G401 (cell line): ENCODE measurements around the gene PHF24. TPM values are rescaled to one million over a fixed set of nuclear protein-coding genes. Genes with fewer than 3 reads are reported as not detected.
"Not testable (repeated sequence)": the region's sequence is repeated elsewhere in the genome, so short reads cannot be mapped to it uniquely, and the experiment has no call there.

Experiments used
- DNase-seq: peaks from one replicate; pipeline ENCODE4 v3.0.0-alpha.2; 2015; ENCODE audit warnings: low spot score
- in situ Hi-C: cut with HindIII; loops from 2 replicates; pipeline ENCODE4 v1.10.0; 2016; ENCODE audit warnings: low sequenced_read_pairs, mixed read lengths
- total RNA-seq: library from RNA; depleted of rRNA; stranded (reverse); fragments of >200 nt; shearing (Covaris generic); gene quantifications from 2 replicates; pipeline ENCODE4 v1.2.3, GENCODE V29; 2014; rRNA removed

The PHF24 gene
- not detected in 2 replicates for total RNA-seq

- DNase-seq, result peak; percentile 49
These were observed at the start of gene PHF24 for GRCh38 chr9:34957492-34958410. Gene PHF24 (plus strand): TSS chr9:34958285. CDS start chr9:34971299, 13,014 bp downstream.

GRCh38 chr9:34927061-34927460 lies 31.0 kb upstream of the PHF24 start:
- in situ Hi-C loops, result no loop called here
- DNase-seq, result peak; percentile 4

More at GRCh38 chr9:34957492-34958410, at the start of gene PHF24:
- in situ Hi-C loops, result no loop called here

DNA sequence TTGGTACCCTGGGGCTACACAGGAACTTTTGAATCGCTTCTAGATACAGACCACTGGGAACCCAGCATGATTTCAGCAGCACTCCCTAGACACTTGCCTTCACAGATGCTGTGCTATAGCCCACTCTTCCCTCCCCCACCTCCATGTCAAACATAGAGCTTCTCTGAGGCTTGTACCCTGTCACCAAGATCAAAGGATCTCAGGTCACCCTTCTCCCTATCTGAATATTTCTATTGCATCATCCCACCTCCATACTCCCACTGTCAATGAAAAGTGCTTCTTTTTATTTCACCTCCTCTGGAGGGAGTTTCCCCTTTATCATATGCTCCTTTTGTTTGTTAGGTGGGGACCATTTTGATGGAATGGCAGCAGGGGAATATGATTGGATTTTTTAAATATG lies 29.2 kb upstream of the PHF24 start:
- DNase-seq, result no peak
- in situ Hi-C loops, result no loop called here

DNA sequence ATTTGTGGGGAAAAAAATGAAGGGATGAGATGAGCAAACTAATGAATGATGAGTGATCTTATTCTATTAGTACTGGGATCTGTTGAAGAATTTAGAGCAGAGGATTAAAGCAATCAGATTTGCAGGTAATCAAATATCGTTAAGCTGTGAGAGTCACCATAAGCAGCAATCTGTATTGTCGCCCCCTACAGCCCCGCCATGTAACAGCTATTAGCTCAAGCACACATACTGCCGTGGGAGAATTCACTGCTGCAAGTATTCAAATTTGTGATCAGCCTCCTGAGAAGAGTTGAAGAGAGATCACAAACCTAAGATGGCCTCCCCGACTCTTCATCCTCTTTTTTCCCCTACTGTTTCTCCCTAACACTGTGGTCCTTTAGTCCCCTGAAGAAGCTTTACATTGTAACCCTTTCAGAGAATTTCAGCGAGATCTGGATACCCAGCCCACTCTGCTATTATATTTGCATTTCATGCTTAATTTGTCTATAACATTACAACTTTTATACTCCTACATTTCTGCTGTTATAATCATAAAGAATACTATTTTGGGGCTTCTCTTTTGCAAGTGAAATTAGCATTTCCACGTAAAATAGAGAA lies 28.5 kb upstream of the PHF24 start:
- in situ Hi-C loops, result no loop called here

GRCh38 chr9:34939989-34940388 lies 18.1 kb upstream of the PHF24 start:
- in situ Hi-C loops, DNase-seq: not testable (repeated sequence)

More for the DNA sequence above, 28.5 kb upstream of the PHF24 start:
- peak; percentile 45 for DNase-seq

DNA sequence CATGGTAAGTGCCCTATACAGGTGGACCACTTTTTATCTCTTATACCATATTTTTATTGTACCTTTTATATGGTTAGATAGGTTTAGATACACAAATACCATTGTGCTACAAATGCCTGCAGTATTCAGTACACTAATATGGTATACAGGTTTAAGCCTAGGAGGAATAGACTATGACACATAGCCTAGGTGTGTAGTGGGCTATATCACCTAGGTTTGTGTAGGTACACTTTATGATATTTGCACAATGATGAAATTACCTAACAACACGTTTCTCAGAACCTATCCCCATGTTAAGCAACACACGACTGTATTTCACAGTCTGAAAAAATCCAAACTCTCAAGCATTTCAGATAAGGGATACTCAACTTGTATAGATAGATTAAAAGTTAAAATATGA lies 9.6 kb upstream of the PHF24 start:
- in situ Hi-C loops, result no loop called here
- no peak for DNase-seq

DNA sequence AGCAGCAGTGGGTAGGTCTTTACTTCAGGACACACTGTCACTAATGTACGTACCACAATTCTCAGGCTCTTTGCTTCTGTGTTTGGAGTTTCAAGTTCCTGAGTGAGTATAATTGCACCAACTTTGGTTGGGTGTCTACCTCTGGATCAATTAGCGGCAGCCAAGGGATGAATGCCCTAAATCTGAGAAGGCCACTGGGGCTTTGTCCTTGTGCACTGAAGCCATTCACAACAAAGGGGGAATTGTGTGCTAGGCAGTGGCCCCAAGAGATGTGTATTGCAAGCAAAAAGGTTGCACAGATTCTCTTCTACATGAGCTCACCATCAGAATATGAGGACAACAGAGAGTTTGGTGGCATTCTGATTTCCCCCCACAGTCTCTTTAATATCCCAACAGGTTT lies 3.9 kb upstream of the PHF24 start:
- in situ Hi-C loops, result no loop called here
- DNase-seq, result no peak

- DNase-seq, in situ Hi-C loops: not testable (repeated sequence)
These were observed 2.0 kb upstream of the PHF24 start for GRCh38 chr9:34956066-34956465.

- in situ Hi-C loops, result no loop called here
- no peak for DNase-seq
These were observed 1.4 kb upstream of the PHF24 start for GRCh38 chr9:34956648-34957047.

DNA sequence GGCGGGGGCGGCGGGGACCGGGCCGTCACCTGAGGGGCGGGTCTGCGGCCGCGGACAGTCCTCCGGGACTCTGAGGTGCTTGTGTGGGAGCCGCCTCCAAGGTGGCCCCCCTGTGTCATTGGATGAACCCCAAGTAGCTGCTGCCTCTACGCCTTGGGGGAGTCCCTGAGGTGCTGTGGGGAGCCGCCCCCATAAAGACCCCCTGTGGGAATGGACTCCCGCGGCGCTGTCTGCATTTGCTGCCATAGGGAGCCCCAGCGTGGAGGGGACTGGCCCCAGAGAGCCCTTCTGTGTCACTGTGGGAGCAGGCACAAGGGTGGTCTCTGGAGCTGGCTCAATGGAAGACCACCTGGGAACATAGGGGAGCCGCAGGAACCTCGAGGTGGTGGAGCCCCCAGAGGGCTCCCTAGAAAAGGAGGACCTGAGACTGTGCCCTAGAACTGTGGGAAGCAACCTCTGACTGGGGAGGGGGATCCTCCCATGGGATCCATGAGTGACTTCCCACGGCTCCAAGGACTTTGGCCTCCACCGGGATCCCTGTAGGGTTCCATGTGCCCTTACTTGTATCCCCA lies 412 bp downstream of the PHF24 start:
- no peak for DNase-seq
- in situ Hi-C loops, result no loop called here

GRCh38 chr9:34959461-34959860 lies 1.4 kb downstream of the PHF24 start:
- in situ Hi-C loops, result no loop called here
- peak; percentile 25 for DNase-seq

- peak; percentile 15 for DNase-seq
- in situ Hi-C loops, result no loop called here
These were observed 3.7 kb downstream of the PHF24 start for GRCh38 chr9:34961574-34962490.

- DNase-seq, result peak; percentile 25
- in situ Hi-C loops, result no loop called here
These were observed 4.5 kb downstream of the PHF24 start for GRCh38 chr9:34962546-34962945.

DNA sequence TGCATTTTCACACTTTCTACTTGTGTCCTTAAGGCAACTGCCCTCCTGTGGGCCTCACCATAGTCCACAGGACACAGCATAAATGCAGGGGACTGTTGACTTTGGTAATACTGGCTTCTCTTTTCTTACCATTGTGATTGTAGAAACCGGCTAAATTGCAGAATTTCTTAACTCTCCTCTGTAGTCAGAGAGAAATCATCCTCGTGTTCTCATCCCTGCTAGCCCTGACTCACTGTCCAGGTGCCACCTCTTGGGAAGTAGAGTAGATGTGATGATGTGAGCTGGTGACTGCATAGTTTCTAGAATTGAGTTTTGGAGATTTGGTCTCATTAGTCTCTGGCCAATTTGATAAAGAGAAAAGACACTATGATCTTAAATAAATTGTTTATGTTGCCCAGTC lies 5.5 kb downstream of the PHF24 start:
- in situ Hi-C loops, result no loop called here
- no peak for DNase-seq

GRCh38 chr9:34964458-34964857 lies 6.4 kb downstream of the PHF24 start:
- in situ Hi-C loops, result no loop called here
- no peak for DNase-seq

DNA sequence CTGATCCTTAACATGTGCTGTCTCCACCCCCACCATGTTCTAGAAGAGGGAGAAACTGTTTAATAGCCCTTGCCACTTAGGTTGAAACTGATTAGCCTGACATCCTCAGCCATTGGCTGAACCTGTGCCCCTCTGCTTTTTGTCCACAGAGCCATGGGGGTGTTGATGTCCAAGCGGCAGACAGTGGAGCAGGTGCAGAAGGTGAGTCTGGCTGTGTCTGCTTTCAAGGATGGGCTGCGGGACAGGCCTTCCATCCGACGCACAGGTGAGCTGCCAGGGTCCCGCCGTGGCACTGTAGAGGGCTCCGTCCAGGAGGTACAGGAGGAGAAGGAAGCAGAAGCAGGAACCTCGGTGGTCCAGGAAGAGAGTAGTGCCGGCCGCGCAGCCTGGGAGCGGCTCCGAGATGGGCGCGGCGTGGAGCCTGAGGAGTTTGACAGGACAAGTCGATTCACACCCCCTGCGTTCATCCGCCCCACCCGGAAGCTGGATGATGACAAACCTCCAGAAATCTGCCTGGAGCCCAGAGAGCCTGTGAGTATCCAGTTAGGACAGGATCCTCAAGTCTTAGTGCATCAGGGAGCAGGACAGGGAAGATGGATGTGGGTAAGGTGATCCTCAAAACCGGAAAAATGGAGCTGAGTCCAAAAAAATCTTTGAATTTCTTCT lies 13.2 kb downstream of the PHF24 start:
- in situ Hi-C loops, result no loop called here
- no peak for DNase-seq

DNA sequence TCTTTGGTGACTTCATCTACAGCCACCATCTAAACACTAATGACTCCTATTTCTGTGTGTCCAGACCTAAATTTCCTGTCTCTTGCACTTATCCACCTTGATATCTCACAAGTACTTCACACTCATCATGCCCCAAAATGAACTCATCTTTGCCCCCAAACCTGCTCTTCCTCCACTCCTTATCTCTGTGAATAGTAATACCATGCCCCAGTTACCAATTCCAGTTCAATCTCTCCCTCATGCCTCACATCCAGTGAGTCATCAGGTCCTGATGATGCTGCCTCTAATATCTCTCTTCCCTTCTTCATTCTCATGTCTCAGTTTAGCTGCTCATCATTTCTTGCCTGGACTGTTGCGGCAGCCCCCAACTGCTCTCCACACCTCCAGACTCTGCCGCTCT lies 16.6 kb downstream of the PHF24 start:
- in situ Hi-C loops, result no loop called here
- DNase-seq, result no peak

- DNase-seq, result no peak
- in situ Hi-C loops, result no loop called here
These were observed 18.4 kb downstream of the PHF24 start for GRCh38 chr9:34976441-34976840.

- in situ Hi-C loops, result no loop called here
- DNase-seq, result no peak
These were observed 18.9 kb downstream of the PHF24 start for GRCh38 chr9:34976992-34977391.
